GM18861 (cell line): ENCODE data around the gene FBN1.

ENCODE experiments used
- ATAC-seq: cut with Tn5 transposase; IDR thresholded peaks from one replicate; pipeline ENCODE4 v1.9.1; 2021; ENCODE audit not compliant: unreplicated experiment

The FBN1 gene

DNA sequence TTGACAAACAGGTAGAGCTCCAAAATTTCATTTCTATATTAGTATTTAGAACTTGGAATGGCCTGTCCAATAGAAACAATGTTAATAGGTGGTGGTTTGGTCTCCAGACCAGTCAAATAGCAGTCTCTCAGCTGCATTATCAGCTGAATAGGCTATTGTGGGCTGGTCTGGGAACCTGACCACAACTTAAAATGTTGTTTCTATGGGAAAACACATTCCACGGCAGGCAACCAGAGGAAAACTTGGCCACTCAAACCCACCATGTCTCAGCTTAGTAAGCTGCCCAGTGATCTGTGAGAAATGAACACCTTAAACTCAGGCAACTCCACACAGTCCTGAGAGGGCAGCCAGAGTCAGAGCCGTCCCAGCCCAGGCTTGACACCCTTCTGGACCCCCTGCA is 20.4 kb downstream of the FBN1 start:
- no peak for ATAC-seq

- no peak for ATAC-seq
Measured at GRCh38 chr15:48624700-48625099, 20.8 kb downstream of the FBN1 start.

DNA sequence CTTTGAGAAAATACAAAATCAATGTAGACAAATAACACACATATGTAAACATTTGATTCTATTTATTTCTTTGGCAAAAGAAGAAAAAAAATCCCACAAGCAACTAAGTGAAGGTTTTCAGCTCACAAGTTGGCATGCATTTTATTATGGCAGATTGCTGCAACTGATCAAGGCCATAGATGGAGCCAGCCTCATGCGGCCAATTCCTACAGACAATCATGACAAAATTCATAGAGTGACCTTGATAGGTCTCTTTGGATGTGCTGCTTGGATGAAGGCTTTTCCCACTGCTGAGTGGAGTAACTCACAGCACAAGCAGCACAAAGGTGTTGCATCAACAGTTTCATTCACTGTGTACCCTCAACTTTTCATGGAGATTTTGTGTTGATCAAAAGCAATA is 22.1 kb downstream of the FBN1 start:
- no peak for ATAC-seq

DNA sequence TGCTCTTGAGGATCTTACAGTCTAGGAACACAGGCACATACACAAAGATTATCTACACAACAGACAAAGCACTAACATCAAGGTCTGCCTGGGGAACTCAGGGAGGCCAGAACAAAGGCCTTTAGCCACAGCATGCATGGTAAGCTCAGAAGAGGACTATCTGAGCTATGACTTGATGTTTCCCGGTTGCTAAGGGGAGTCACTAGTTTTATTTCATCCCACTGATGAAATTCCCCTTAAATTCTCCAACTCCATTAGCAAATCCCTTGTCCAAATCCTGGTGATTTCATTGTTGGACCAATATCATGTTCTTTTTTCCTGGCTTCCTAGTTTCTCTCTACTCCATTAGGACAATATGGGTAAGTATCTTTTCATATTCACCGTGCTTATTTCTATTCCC is 23.3 kb downstream of the FBN1 start:
- ATAC-seq = no peak

GRCh38 chr15:48619446-48619845 is 26.1 kb downstream of the FBN1 start:
- no peak for ATAC-seq

DNA sequence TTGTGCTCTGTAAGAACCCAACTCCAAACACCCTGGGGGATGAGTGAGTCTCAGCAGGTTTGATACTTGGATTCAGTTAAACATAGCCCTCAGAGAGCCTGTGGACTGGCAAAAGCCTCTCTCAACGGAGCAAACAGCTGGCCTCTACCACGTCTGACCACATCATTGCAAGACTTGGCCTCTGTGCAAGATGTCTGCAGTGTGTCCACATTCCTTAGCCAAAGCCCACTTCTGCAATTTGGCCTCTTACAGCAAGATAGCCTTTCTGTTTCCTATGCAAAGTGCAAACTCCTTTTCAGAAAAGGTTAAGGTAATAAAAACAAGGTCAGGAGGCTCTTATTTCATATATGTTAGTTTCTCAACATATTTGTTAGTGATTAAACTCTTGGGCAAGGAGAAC is 27.9 kb downstream of the FBN1 start:
- ATAC-seq = no peak

GRCh38 chr15:48616216-48616615 is 29.3 kb downstream of the FBN1 start:
- no peak for ATAC-seq

DNA sequence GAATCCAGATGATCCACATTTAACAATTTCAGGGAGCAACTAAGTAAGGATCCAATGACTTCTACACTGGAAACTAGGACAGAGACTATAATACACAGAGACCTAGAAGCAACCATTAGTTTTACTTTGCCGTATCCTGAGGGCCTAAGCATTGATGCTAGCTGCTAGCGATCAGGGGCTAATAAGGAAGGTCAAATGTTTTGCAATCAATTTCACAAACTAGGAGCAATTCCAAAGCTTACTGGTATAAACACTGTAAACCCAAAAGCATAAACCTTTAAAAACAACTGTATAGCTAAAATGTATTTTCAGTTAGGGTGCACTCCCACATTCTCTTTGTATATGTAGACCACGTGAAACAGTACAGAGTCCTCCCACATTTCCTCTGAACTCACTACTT is 31.5 kb downstream of the FBN1 start:
- ATAC-seq = no peak

DNA sequence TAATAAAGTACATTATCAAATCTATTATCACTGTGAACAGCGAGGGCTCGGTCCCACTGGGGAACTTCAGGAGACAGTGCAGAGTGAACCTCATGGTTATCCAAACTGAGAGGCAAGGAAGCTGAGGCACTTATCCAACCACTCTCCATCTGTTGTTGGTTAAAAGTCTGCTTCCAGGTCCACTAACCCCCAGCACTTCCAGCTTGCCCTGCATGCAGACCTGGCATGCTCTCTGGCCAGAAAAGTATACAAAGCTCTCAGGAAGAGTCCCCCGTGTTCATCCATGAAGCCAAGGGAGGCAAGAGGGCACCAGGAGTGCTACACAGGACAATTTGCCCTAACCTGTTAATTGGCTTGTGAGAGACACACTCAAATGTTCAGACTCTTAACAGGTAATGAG is 36.0 kb downstream of the FBN1 start:
- no peak for ATAC-seq

- no peak for ATAC-seq
Measured at GRCh38 chr15:48607846-48608245, 37.7 kb downstream of the FBN1 start.

DNA sequence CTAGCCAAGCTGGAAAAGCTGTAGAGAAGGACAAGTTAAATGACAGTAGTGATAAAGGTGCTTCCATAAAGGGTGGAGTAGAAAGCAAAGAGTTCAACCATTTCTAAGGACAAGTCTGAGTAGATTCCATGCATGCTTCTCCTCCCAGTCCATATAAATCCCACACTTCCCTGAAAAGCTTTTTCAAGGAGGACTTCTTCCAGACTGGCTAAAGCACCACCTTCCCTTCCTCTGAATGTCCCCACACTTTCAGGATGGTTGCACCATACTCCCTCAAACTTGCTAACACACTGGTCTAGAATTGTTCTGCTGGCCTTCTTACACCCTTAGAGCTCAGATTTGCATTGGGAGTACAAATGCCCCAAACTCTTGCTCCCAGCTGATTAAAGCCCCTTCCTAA is 40.9 kb downstream of the FBN1 start:
- ATAC-seq = no peak

DNA sequence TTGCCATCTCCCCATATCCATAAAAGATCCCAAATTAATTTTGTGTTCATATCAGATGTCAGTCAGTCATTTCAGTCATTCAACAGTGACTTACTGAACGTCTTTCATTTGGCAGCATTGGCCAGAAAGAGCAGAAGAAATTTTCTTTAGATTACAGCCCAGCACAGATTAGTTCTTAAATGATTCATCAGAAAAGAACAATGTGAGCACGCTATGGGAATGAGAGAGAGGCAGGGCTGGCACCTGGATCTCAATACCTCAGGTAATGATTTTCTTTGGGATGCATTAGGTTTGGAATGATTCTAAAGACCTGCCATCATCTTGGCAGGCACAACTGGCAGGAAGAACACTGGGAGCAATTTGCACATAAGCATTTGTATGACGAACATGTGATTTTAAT is 41.6 kb downstream of the FBN1 start:
- no peak for ATAC-seq

DNA sequence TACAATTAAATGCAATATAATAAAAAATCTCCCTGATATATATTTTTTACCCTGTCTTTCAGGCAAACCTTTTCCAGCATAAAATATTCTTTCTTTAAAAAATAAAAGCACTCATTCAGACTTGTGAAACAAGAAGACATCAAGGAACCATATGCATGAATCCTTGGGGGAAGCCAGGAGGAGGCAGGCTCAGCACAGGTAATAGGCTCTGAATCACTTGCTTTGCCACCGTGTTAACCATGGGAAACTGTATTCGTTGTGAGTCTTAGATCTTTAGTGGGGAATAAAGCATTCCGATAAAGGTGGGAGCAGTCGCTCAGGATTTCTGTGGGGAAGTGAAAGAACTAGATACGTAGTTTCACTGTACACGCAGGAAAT is 42.4 kb downstream of the FBN1 start:
- no peak for ATAC-seq

DNA sequence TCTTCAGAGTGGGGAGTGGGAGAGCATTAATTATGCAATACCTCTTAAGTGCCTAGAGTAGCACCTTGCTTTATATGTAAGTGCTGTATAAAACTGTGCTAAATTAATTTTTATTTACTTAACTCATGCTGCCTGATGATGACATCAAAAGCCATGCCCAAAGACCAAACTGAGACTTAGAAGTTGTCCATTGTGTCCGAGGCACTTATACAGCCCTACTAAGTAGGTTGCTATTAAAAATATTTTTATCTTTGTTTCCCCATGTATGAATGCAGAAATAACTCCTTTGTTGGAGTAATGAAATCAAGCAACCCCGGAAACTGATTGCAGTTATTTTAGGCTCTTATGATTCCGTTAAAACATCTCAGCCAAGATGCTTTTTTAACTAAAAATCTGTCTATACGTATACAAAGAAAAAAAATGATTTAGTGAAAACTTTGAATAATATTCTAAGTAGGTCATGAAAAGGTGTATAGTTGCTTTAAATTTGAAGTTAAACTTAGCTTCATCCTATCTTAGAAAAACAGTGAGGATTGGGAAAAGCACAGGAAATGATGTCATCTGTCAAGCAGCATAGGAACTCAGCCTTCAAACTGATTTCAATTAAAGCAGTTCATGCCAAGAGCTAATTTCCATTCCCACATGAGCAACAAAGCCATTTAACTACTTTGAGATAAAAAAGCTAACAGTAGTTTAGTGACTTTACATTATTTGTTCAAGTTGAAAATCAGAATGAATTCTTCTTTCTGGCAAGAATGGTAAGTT is 43.0 kb downstream of the FBN1 start:
- no peak for ATAC-seq

DNA sequence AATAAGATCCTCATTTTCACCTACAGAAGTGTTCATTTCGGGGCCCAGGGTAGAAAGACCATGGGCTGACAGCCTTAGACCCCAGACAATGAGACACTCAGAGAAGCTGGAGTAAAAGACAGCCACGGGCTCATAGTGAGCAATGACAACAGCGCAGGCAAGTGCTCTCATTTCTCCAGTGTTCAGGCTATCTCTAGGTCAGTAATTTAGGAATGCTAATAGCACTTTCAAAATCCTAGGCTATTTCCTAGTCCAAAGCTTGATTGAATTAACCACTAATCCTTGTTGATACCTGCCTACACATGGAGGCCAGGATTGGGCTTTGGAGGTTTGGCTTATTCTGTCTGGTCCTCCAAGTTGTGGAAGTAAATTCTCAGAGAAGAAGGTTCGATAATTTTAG is 44.4 kb downstream of the FBN1 start:
- no peak for ATAC-seq

GRCh38 chr15:48596841-48597240 is 48.7 kb downstream of the FBN1 start:
- no peak for ATAC-seq

DNA sequence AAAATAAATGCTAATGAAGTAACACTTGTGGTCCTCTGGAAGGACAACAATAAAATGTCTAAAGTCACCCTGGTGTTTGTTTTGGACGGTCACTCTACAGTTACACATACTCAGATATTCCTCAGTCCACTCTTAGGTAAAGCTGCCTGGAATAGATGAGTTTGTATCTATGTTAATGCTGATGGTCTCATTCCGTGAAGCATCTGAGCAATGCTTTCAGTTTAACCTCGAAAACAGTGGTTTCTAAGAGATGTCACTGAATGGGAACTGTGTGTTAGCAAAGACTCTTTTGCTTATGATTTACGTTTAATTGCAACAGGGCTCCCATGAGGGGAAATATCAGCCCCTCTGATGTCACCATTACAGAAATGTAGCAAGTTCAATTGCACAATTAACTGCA is 49.1 kb downstream of the FBN1 start:
- no peak for ATAC-seq

DNA sequence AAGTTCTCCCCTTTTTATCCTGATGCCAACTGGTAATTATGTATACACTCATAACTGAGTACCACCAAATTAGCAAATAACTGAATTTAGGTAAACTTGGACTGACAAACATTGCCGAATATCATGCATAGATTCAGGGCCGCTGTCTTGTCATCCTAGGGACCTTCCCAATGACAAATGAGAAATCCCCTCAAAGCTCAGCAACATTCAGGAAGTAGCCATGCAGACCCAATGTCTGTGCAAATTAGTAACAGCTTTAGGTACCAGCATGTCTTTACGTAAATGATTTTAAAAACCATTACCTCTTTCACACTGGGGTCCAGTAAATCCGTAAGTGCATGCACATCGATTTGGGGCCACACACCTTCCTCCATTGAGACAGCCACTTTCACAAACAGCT is 49.5 kb downstream of the FBN1 start:
- no peak for ATAC-seq

- no peak for ATAC-seq
Measured at GRCh38 chr15:48592933-48593332, 52.6 kb downstream of the FBN1 start.

DNA sequence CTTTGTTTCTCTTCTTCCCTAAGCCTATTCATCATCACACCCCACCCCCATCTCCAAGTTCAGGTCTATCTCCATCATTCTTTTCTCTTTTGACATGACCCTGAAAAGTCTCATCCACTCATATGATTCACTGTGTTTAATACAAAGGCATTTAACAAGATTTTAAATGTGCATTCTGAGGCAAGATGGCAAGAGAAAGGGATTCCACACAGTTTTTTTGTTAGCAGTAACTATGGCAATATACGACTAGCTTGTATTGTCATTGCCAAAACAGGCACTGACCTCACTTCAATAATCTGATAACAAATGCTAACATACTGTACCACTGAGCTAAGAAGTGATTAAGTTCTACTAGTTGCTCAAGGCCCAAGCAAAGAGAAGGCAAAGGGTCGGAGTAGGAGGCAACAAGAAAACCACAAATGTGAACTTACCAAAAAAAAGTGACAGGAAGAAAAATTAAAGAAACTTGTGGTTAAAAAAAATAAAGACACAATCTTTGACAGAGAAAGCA is 53.2 kb downstream of the FBN1 start:
- ATAC-seq = no peak

GRCh38 chr15:48590723-48591122 is 54.8 kb downstream of the FBN1 start:
- no peak for ATAC-seq

DNA sequence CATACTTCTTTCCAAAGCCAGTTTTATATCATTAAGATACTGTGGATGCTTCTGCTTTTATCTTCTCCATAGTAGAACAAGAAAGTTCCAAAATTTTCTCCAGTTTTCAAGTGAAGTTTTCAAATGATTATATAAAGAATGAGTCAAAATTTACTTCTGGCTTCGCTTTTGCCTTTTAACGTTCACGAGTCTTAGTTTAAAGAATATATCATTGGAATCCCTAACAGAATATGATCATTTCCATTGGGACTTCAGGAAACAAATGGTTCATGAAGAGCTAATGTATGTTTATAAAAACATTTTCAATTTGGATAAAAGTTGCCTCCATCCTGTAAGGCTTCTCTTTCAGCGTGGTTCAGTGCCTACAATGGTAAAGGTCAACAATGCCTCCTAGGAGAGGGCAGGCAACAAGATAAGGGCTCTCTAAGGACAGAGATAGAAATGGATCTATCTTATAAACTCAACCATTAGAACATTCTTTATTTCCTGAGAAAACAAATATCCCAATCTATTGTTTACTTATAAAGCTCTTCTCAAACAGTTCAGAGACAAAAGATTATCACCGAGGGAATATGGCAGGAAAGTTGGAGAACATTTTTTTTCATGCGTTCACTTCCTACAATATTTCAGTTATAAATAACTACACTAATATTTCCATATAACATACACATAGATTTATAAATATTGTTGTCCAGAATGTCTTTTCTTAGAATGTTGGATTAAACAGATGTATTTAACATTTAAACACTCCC is 60.5 kb downstream of the FBN1 start:
- ATAC-seq = no peak
